Hematopoietic multipotent progenitor cell treated with erythropoietin and hydrocortisone succinate and interleukin-3 and kit ligand, for 15 days (in vitro differentiated cells): ENCODE measurements around the gene PHACTR1.
"Not testable (repeated sequence)": the region's sequence is repeated elsewhere in the genome, so short reads cannot be mapped to it uniquely, and the experiment has no call there.

ENCODE experiments used
- DNase-seq: peaks from one replicate; pipeline ENCODE4 v3.0.0-alpha.2; 2015; ENCODE audit warnings: low spot score

The PHACTR1 gene

DNA sequence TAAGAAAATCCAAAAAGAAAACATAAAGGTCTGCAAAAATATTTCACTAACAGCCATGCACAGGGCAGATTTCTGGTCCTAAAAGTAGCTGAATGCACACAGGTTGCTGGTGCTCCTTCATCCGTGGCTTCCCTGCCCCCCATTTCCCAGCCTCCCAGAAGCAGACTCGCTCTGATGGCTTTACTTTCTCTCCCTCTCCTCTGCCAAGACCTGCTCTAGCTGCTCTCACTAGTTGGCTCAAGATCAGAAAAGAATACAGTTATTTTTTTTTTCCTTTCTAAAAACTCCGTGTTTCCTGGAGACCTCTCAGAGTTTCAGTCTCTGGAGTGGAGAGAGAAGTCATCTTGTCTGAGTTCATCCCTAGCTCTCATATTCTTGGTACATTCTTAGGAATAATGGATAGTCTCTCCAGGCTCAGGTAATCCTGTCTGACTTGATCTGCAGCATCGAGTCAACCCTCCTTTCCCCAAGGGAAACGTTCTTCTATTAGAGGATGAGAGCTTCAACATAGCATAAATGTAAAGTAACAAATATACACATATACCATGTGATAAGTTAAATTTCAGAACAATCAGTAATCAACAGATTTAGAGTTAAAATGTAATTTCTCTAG, 397.5 kb downstream of the PHACTR1 start:
- no peak for DNase-seq

DNA sequence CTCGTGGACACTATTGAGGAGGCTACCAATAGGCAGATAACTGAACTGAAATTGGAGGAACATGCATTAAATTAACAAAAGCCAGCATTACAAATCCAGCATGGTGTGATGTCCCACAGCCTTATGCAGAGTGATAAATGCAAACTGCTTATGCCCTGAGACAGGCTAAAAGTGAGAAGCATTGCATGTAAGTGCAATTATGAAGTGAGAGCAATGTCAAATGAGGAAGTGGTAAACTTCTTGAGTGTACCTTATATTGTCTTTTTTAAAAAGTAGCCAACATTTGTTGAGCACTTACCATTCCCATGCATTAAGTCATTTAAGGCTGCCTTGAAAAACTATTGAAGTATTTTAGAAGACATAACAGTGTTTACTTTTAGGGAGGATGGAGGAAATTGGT, 399.6 kb downstream of the PHACTR1 start:
- no peak for DNase-seq

DNA sequence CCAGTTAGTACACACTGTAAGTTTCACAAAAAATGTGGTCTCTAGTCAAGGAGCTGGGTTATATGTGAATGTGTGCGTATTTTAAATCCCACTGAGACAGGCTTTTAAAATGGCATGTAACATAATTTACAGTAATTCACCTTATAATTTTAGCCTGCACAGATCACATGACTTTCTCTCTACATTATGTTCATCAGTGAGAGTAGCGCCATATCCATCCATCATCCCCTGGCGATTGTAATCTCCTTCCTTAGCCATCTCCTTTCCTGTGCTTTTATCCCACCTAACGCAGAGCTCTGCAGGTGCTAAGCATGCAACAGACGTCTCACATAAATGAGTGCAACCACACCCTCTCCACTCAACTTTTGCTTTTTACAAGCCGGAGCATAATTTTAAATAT, 401.0 kb downstream of the PHACTR1 start:
- DNase-seq = no peak

DNA sequence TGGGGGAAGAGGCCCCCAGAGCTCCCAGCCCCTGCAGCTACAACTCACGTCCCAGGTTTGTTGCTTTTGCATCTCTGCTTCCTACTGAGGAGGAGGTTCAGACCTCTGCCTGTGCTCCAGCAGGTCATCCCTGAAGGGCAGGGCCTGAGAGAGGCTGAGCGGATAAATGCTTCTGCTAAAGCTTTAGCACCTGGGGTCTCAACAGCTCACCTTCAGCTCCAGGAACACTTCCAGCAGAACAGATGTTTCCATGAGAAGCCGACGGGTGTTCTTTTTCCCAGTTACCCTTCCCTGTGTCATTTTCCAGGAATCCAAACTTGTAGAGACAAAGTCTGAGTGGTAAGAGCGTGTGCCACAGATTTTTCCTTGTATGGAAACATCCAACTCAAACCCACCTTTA, 403.0 kb downstream of the PHACTR1 start:
- DNase-seq = no peak

DNA sequence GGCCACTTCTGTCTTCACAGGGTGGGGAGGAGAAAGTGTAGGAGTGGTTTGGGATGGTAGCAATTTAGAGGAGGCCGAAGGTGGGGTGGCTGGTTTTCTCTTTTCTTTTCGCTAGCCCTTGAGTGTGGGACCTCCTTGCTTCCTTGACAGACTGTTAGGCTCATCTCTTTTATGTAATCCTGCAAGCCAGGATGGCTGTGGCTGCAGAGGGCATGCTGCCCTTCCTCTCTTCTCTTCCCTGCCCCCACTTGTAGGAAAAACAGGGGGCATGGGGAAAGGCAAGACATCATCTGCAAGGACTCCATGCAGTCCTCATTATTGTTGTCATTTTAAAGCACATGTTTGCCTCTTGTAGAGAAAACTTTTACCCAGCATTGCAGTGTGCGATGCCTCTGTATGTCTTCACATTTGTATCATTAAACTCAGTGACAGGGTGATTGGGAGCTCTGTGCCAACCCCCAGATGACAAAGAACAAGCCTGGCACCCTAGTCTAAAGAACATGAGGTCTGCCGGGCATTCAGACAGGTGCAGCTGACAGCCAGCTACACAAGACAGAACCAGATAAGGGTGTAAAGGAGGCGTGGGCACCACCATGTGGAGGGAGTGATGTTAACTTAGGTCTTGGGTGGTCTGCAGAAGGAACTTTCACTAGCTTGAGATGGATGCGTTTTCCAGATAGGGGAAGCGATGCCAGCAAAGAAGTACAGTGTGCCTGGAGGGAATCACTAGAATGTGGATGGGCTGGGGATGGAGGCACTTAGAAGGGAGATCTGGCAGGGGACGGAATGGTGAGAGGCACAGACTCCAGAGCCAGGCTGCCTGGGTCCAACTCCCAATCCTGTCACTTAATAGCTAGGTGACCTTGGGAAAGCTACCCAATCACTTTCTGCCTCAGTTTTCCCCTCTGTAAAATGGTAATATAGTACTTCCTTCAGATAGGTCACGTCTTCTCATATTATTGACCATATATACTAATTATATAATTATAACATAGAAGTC, 404.2 kb downstream of the PHACTR1 start:
- DNase-seq = no peak

DNA sequence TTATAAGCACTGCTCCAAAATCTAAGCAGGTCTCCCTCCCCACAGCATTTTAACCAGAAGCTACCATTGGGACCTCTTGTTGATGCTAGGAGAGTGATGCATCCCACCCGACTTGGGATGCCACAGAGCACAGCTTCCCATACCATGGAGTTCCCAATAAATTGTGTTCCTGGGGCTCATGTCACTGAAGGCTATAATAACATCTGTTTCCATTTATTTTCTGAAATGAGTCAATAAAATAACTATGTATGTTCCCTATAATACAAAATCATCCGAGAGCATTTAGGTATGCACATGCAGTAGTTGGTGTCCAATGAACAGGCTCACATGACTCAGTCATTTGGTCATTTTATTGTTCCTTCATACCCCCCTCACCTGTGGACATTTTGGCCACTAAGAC, 407.6 kb downstream of the PHACTR1 start:
- no peak for DNase-seq

DNA sequence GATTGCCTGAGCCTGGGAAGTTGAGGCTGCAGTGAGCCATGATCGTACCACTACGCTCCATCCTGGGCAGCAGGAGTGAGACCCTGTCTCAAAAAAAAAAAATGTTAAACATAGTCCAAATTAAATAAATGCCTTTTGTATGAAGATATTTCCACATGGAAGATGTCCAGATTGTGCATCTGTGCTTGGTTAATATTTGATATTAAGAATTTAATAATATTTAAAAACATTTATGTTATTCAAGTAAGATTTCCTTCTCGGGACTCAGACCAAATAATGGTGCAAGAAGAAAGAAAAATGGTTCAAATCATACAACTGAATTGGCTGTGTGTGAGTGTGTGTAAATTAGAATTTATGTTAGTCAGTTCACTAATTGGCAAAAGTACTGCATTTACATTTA, 409.3 kb downstream of the PHACTR1 start:
- DNase-seq = no peak

DNA sequence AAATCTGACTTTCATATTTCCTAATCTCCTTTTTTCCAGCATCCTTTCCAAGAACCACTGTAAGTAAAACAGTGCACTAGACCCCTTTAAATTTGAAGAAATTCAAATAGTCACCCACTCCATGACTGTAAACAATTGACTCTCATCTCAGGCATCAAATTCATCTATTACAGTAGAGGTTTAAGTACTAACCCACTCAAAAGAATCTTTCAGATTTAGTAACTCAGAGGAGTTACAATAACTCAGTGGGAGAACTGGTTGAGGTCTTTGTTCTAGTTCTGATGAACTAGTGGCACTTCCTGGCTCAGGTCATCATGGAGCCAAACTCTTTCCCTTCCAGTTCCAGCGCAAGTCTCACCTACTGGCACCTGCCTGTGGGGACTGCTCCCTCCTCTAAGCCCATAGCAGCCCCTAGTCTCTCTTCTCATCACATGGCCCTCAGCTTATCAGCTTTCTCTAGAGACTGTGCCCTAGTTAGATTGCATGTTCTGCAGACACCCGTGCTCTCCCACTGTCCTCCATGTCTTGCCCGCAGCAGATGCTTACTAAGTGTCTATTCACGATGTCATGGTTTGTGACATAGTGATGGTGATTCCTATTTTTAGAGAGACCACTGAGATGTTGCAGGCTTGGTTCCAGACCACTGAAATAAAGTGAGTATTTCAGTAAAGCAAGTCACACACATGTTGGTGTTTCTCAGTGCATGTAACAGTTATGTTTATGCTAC, 415.5 kb downstream of the PHACTR1 start:
- DNase-seq = no peak

DNA sequence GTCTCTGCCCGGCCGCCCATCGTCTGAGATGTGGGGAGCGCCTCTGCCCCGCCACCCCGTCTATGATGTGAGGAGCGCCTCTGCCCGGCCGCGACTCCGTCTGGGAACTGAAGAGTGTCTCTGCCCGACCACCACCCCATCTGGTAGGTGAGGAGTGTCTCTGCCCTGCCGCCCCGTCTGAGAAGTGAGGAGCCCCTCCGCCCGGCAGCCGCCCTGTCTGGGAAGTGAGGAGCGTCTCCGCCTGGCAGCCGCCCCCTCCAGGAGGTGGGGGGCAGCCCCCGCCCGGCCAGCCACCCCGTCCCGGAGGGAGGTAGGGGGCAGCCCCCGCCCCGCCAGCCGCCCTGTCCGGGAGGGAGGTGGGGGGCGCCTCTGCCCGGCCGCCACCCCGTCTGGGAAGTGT, 417.3 kb downstream of the PHACTR1 start:
- not testable (repeated sequence) for DNase-seq

DNA sequence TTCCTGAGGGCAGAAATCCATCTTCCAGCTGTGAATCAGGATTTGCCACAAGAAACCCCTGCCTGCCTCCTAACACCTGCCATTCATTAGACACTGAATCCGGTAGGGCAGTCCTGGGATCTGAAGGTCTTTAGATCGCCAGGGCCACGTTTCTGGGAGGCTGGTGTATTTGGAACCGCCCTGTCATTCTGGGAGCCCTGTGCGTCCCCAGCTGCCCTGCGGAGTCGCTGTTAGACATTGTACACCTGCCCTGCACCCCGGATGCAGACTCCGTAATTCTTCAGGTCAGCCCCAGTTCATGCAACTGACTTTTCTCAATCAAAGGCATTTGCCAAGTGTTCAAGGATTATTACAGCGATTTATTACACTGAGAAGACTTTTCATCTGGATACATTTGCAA, 418.6 kb downstream of the PHACTR1 start:
- no peak for DNase-seq

DNA sequence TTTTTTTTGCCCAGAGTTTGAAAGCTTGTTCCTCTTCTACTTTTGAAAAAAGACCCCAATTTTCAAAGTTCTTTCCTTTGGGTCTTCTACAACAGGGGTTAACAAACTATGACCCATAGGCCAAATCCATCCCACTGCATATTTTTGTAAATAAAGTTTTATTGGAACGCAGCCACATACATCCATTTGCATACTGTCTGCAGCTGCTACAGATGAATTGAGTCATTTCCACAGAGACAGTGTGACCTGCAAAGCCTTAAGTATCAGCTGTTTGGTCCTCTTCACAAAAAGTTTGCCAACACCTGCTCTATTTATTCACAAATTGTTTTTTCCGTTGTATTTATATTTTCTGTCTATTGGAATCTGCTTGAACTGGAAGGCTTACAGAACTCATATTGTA, 422.6 kb downstream of the PHACTR1 start:
- DNase-seq = no peak

DNA sequence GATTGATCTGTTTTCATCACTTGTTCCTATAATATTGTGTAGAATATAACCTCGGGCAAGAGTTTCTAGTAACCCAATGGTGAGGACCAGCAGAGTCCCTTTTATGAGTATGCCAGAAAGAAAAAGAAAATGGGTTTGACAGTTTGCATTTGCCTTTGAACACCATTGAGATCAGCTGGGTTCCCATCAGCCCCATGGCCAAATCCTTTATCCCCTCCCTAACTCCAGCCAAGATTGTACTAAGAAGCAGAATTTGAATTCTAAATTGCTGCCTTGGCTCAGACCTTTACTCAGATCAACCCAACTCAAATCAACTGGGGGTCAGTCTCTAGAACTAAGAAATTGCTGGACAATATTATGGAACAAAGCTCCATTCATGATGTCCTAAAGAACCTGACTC, 424.4 kb downstream of the PHACTR1 start:
- DNase-seq = no peak

DNA sequence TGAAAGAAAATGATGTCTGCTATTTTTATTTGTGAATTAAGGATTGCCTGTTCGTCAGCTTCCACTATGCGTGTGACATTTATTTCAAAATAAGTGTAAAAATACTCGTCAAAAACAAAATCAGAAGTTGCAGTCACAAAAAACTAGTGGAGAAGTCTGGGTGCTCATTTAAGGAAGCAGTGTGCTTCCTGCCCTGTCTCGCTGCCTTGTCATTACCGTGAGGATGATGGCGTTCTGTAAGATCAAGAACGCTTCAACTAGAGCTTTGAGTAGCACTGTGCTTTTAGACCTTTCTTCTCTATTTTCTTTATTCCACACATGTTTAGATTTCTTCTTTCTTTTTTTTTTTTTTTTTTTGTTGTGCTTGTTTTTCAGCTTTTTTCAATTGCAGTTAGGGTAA, 424.8 kb downstream of the PHACTR1 start:
- DNase-seq = no peak

DNA sequence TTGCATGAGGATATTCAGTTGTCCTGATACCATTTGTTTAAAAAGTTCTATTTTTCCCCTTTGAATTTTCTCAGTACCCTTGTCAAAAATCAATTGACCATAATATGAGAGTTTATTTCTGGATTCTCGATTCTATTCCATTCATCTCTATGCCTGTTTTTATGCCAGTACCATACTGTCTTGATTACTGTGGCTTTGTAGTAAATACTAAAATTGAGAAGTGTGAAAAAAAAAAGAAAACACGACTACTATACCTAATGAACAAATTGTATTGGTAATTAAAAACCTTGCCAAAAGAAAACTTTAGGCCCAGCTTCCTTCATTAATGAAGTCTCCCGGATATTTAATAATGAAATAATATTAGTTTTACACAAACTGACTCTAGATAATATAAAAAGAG, 426.0 kb downstream of the PHACTR1 start:
- no peak for DNase-seq

DNA sequence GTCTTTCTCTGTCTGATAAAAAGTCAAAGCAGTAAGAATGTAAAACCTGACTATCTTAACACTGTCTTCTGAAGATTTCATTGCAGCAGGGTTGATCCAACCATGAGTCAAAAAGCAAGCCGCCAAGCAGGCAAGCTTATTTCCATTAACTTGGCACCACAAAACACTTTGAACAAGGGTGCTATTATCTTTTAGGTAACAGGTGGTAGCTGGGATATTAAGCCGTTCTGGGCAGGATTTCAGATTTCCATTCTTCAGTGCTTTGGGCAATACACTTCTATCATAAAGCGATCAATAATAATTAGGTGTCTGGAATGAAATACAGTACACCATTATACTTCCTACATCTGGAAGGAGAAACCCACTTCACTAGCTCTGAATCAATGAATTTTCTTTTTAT, 429.9 kb downstream of the PHACTR1 start:
- DNase-seq = no peak

DNA sequence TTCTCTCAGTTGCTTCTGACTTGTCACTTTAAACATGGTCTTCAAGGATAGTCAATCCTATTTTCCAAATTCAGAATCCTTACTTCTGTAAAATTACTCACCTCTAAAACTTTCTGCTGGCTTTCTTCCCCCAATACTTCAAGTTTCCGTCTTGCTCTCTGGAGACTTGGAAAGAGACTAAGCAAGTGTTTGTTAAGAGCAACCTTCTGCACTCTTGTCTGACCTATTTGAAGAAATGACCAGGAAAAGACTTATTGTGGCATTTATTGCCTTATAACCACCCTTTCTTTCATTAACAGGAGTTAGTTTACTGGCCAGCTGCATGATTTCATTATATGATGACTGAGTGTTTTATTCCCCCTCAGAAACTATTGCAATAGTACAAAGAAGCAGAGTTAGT, 430.8 kb downstream of the PHACTR1 start:
- DNase-seq = no peak

DNA sequence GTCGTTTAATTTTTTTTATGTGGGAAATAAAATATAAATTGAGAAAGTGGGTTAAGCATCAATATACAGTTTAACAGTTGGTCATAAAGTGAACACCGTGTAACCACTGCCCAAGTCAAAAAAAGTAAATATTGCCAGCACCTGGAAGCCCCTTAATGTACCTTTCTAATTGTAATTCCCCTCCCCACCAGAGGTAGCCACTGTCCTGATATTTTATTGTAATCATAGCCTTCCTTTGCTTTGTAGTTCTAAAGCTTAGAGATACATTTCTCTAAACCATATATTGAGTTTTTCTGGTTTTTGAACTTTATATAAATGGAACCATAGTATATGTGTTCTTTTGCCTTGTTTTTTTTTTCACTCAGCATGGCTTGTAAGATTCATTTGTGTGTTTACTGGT, 431.2 kb downstream of the PHACTR1 start:
- no peak for DNase-seq

DNA sequence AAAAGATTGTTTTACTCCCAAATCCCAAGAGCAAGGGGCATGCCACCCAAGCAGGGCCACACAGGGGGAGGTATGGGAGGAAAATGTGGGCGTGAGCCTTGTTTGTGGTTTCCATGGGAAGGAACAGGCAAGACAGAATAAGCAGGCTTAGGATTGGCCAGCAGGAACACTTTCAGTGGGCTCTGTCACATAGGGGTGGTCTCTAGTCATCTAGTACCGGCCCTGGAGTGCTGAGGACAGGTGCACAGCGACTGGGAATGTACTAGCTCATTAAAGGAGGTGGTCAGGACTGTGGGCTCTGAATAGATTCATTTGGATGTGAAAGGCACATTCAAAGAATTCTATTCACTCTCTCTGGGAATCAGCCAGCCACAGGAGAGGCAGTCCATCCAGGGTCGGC, 436.2 kb downstream of the PHACTR1 start:
- DNase-seq = no peak

DNA sequence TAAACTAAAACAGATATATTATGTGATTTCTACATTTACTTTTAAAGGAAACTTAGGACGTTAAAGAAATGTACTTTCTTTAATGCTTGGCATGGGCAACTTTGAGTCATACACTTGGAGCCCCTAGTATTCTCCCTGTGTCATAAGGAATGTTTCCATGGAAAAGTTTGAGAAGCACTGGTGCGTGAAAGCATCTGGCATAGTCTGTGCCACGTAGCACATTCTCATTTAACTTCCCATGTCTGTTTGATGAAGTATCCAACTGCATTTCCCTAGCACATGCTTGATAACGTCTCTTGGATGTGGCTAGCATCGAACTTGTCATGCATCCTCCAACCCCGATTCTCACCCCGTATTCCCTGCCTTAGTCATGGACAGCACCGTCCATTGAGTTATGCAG, 439.8 kb downstream of the PHACTR1 start:
- DNase-seq = no peak

DNA sequence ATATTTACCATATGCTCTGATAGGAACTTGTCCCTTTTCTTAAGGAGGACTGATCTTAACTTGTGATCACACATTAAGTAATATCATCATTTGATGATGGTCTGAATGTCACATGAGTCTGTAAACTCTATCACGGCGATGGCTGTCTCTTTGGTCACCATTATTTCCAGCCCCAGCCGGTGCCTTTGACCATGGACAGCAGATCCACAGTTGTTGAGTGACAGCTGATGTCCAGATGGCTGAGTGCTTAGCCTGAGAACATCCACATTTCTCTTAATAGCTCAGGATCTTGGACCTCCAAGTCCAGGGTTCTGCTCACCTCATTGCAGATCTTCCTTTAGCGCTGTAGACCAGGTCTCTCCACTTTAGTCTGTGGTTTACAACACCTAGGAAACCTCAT, 440.7 kb downstream of the PHACTR1 start:
- no peak for DNase-seq

DNA sequence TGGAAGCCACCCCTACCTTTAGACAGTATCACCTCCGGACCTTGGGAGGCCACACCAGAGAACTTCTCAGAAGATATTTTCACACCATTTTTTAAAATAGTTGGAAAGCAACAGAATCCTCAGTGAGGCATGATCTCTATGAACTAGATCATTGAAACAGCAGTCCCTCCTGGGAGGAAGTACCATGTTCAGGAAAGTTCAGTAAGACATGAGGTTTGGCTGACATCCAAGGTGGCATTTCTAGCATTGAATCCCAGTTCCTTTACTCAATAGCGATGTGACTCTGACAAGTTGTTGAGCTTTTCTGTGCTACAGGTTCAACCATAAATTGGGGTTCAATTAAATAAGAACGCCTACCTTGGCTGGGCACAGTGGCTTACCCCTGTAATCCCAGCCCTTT, 442.7 kb downstream of the PHACTR1 start:
- DNase-seq = no peak

DNA sequence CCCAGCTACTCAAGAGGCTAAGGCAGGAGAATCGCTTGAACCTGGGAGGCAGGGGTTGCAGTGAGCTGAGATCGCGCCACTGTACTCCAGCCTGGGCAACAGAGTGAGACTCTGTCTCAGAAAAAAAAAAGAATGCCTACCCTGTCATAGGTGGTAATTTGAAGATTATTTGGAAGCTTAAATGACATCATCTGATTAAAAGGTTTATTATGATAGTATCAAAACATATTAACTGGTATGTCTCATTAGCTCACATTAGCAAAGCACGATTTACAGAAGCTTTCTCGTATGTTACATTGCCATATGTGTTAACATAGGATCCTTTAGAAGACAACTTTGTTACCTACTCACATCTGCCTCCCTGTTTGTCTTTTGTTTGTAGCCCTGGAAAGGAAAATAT, 443.3 kb downstream of the PHACTR1 start:
- DNase-seq = not testable (repeated sequence)
